ENCODE measurements around the gene GRHPR. TPM values are rescaled to one million over a fixed set of nuclear protein-coding genes. Genes with fewer than 3 reads are reported as not detected.

The GRHPR gene
- total RNA-seq, 4 donors from 2014 or later = 81.7 to 135 (median 112) TPM

GRCh38 chr9:37382161-37382981 lies 40.1 kb upstream of the GRHPR start:
- DNase-seq = no peak
- H3K4me1 ChIP-seq = no peaks in the 10 kb centered on the region
- intact Hi-C loops (cut with DNase I; ENCODE audit: low total_unique reads) = no loop called here
- no peak overlapping the region for H3K27ac ChIP-seq
- H3K9me3 ChIP-seq = no peaks in the 10 kb centered on the region
- H3K27me3 ChIP-seq = no peaks in the 10 kb centered on the region
- H3K36me3 ChIP-seq = no peaks in the 10 kb centered on the region
- H3K4me3 ChIP-seq = no peak overlapping the region
- TF ChIP-seq POLR2A (IDR thresholded peaks at IDR 0.05) (no peak), CTCF (IDR thresholded peaks at IDR 0.05) (no peak)

GRCh38 chr9:37382982-37383357 lies 39.5 kb upstream of the GRHPR start:
- Histone ChIP-seq H3K27ac (no peak overlapping the region), H3K36me3 (no peaks in the 10 kb centered on the region), H3K9me3 (no peaks in the 10 kb centered on the region), H3K4me3 (no peak overlapping the region), H3K4me1 (no peaks in the 10 kb centered on the region), H3K27me3 (no peaks in the 10 kb centered on the region)
- intact Hi-C loops (cut with DNase I; ENCODE audit: low total_unique reads) = no loop called here
- no peak for DNase-seq
- no peak for TF ChIP-seq CTCF (IDR thresholded peaks at IDR 0.05)
- no peak for TF ChIP-seq POLR2A (IDR thresholded peaks at IDR 0.05)

- intact Hi-C loops (cut with DNase I; ENCODE audit: low total_unique reads) = no loop called here
- Histone ChIP-seq H3K9me3 (no peaks in the 10 kb centered on the region), H3K27me3 (no peaks in the 10 kb centered on the region), H3K27ac (no peak overlapping the region), H3K4me1 (no peaks in the 10 kb centered on the region), H3K36me3 (no peaks in the 10 kb centered on the region), H3K4me3 (no peak overlapping the region)
- DNase-seq = no peak
- TF ChIP-seq CTCF (IDR thresholded peaks at IDR 0.05) = no peak
- no peak for TF ChIP-seq POLR2A (IDR thresholded peaks at IDR 0.05)
Measured at GRCh38 chr9:37383393-37383792, 39.1 kb upstream of the GRHPR start.

DNA sequence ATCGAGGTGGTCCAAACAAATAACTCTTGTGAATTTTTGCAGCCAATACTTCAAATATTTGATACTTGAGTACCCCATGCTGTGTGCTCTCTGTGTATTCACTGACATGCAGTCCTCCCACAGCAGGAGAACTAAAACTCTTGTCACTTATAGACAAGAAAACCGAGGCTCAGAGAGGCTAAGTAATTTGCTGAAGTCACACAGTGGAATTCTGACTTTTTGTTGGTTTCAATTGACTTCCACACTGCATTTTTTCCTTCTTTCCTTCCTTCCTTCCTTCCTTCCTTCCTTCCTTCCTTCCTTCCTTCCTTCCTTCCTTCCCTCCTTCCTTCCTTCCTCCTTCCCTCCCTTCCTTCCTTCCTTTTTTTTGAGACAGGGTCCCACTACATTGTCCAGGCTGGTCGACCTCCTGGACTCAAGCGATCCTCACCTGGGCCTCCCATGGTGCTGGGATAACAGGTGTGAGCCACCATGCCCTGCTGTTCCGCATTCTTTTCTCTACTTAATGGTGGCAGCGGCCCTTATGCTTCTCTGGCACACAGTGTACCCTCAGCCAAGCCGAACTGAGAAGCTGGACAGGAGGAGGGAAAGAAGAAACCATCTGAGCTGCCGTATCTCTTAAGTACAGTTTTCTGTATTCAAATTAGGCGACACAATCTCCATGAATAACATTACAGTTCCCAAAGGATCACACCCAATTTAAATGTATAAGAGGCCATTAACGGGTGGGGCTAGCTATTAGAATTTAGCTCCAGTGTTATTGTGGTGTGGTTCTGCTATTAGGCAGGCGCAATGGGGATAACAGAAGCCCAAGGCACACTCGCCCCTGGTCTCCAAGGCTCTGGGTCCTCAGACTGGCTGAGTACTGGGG lies 38.4 kb upstream of the GRHPR start:
- no peaks in the 10 kb centered on the region for H3K36me3 ChIP-seq
- intact Hi-C loops (cut with DNase I; ENCODE audit: low total_unique reads) = no loop called here
- no peaks in the 10 kb centered on the region for H3K27me3 ChIP-seq
- DNase-seq = no peak
- no peak overlapping the region for H3K27ac ChIP-seq
- H3K9me3 ChIP-seq = no peaks in the 10 kb centered on the region
- no peaks in the 10 kb centered on the region for H3K4me1 ChIP-seq
- H3K4me3 ChIP-seq = no peak overlapping the region
- TF ChIP-seq CTCF (IDR thresholded peaks at IDR 0.05) (no peak), POLR2A (IDR thresholded peaks at IDR 0.05) (no peak)

DNA sequence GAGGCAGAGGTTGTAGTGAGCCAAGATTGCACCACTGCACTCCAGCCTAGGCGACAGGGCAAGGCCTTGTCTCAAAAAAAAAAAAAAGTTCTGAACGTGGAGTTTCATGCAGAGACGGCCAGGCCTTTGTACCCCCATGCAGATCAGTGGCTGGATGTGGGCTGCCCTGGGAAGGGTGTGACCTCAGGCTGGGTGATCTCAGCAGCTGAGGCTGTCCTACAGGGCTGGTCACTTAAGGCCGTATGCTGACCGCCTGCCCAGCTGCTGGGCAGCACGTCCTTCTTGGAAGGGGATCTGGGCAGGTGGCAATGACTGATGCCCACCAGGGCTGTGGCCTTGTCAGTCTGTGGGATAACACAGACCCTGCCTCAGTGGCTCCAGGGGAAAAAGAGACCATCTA lies 37.2 kb upstream of the GRHPR start:
- Histone ChIP-seq H3K27me3 (no peaks in the 10 kb centered on the region), H3K36me3 (no peaks in the 10 kb centered on the region)
- intact Hi-C loops (cut with DNase I; ENCODE audit: low total_unique reads) = no loop called here

More for the DNA sequence above, 37.2 kb upstream of the GRHPR start:
- H3K4me3 ChIP-seq = no peak overlapping the region
- H3K9me3 ChIP-seq = no peaks in the 10 kb centered on the region
- no peak for DNase-seq
- TF ChIP-seq CTCF (IDR thresholded peaks at IDR 0.05) (no peak), POLR2A (IDR thresholded peaks at IDR 0.05) (no peak)
- no peaks in the 10 kb centered on the region for H3K4me1 ChIP-seq
- no peak overlapping the region for H3K27ac ChIP-seq
